SK-N-SH (cell line): ENCODE measurements around the gene VIM.

Source experiments
- CTCF ChIP-seq: fragments of 200-600 bp; sonication (generic); IDR thresholded peaks from 2 replicates; pipeline ENCODE4 v1.6.1; 2017; ENCODE audit warnings: antibody characterized with exemption, mild to moderate bottlenecking, moderate library complexity
- EP300 ChIP-seq, 2 experiments: IDR thresholded peaks; 2 replicates each; pipeline versions ENCODE4 v1.4.0 to v1.6.1; 2012; ENCODE audit warnings: borderline replicate concordance in 1 of 2, low read depth in 1 of 2, low read length in 1 of 2
- EZH2phosphoT487 ChIP-seq: fragments of 200-600 bp; sonication (generic); IDR thresholded peaks from 2 replicates; pipeline ENCODE4 v1.6.1; 2017; ENCODE audit warnings: low read depth, mixed run types, mild to moderate bottlenecking, antibody characterized with exemption, moderate library complexity, borderline replicate concordance
- GABPA ChIP-seq: IDR thresholded peaks from 2 replicates; pipeline ENCODE4 v1.4.0; 2012; ENCODE audit warnings: low read depth, mild to moderate bottlenecking
- NRF1 ChIP-seq: IDR thresholded peaks from 2 replicates; pipeline ENCODE4 v1.6.1; 2012; ENCODE audit warnings: low read depth, mild to moderate bottlenecking, low read length
- POLR2AphosphoS5 ChIP-seq: IDR thresholded peaks from 2 replicates; pipeline ENCODE4 v1.6.1; 2012; ENCODE audit warnings: low read depth, low read length
- REST ChIP-seq: IDR thresholded peaks from 2 replicates; pipeline ENCODE4 v1.6.1; 2012; ENCODE audit warnings: mild to moderate bottlenecking, low read depth, low read length, moderate library complexity
- SIN3A ChIP-seq: IDR thresholded peaks from 2 replicates; pipeline ENCODE4 v1.6.1; 2012; ENCODE audit warnings: low read depth, mild to moderate bottlenecking, low read length, moderate library complexity, borderline replicate concordance
- TAF1 ChIP-seq: IDR thresholded peaks from 2 replicates; pipeline ENCODE4 v1.6.1; 2012; ENCODE audit warnings: low read depth, mild to moderate bottlenecking, low read length, moderate library complexity, borderline replicate concordance
- TCF12 ChIP-seq: IDR thresholded peaks from 2 replicates; pipeline ENCODE4 v1.4.0; 2012

DNA sequence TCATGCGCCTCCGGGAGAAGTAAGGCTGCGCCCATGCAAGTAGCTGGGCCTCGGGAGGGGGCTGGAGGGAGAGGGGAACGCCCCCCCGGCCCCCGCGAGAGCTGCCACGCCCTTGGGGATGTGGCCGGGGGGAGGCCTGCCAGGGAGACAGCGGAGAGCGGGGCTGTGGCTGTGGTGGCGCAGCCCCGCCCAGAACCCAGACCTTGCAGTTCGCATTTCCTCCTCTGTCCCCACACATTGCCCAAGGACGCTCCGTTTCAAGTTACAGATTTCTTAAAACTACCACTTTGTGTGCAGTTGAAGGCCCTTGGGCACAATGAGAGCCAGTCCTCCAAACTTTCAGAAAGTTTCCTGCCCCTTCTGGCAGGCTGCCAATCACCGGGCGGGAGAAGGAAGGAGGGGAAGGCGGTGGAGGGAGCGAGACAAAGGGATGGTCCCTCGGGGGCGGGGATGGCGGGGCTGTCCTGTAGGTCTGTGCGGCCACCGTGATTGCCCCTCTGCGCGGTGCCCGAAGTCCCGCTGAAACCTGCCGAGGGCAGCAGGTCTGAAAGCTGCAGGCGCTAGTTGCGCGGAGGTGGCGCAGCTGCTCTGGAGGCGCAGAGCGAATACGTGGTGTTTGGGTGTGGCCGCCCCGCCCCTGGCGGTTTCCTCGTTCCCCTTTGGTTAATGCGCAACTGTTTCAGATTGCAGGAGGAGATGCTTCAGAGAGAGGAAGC is 2.1 kb downstream of the VIM start:
- TF ChIP-seq TAF1 (no peak; the same call in 1 of the 2 replicates), TCF12 (peak; percentile 18; the same call in 1 of the 2 replicates), POLR2AphosphoS5 (peak; percentile 83), CTCF (no peak), REST (peak; percentile 8; the same call in 1 of the 2 replicates), SIN3A (peak; percentile 16; the same call in 1 of the 2 replicates), EZH2phosphoT487 (no peak), NRF1 (no peak), EP300 (IDR thresholded peaks at IDR 0.05; ENCODE audit: borderline replicate concordance in 1 of 2, low read depth in 1 of 2, low read length in 1 of 2) (no peak), GABPA (no peak)
